Smooth muscle cell of the brain vasculature (primary cell): ENCODE measurements around the gene PTPRG.

ENCODE experiments used
- DNase-seq: peaks from one replicate; pipeline ENCODE4 v3.0.0-alpha.2; 2012; ENCODE audit warnings: low read depth, low spot score

Gene PTPRG

DNA sequence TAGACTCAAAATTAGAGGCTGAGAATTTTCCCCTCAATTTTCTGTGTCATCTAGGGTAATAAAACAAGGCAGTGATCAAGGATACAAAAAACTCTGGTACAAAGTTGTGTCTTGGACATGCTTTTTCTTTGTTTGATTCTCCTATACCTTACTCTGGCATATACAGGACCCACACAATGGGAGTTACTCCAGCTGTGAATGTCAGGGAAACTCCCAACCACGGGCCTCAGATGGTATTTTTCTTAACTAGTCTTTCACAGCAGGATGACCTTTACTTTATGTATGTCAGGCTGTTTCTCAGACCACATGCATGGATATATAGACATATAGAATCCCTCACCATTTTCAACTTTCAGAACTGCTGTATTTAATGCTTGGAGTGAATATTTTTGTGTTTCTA is 770.6 kb downstream of the PTPRG start:
- DNase-seq, result no peak

DNA sequence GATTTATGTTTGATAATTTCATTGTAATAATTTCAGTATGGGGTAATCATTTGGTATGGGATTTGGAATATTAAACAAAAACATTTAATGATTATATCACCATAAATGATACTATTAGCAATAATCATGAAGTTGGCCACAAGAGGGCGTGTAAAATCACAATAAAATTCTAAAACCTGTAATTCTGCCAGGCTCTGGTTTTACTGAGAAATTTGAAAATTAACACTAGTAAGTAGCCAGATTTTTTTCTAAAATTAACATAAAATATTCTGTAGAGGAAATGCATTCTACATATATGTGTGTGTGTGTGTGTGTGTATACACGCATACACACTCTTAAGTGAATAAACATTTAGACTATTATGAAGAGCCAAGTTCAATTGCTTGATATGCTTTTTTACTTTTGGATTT is 771.5 kb downstream of the PTPRG start:
- no peak for DNase-seq

DNA sequence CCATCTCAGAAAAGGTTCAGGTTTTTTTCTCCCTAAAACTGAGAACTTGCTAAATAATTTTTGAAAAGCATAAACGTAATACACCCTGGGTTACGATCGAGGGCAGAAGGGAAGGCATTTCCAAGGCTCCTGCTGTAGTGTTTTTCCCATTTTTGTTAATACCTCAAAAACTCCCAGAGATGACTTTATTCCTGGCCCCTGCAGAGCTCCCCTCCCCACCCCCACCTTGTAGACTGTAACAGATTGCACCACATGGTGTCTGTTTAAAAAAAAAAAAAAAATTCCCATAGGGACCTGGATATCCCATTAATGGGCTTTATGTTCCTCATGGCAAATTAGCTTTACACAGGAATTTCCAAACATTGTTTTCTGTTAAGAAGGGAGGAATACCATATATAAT is 773.8 kb downstream of the PTPRG start:
- no peak for DNase-seq

DNA sequence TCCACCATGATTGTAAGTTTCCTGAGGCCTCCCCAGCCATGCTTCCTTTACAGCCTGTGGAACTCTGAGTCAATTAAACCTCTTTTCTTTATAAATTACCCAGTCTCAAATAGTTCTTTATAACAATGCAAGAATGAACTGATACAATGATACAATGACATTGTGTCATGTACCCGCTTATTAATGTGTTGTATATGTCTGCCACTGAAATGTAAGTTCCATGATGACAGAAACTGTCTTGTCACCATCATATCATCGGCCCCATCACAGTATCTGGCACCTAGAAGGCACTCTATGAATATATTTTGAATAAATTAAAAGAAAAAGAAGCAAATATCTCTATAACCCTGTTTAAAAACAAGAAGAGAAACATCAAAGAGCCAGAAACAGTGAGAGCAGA is 782.4 kb downstream of the PTPRG start:
- DNase-seq, result no peak
